ENCODE measurements around the gene CCL25. TPM values are rescaled to one million over a fixed set of nuclear protein-coding genes. Genes with fewer than 3 reads are reported as not detected.
"Not testable (repeated sequence)": the region's sequence is repeated elsewhere in the genome, so short reads cannot be mapped to it uniquely, and the experiment has no call there.

CCL25 gene
- total RNA-seq, 1 donor from 2014 or later, result 1.4 TPM

DNA sequence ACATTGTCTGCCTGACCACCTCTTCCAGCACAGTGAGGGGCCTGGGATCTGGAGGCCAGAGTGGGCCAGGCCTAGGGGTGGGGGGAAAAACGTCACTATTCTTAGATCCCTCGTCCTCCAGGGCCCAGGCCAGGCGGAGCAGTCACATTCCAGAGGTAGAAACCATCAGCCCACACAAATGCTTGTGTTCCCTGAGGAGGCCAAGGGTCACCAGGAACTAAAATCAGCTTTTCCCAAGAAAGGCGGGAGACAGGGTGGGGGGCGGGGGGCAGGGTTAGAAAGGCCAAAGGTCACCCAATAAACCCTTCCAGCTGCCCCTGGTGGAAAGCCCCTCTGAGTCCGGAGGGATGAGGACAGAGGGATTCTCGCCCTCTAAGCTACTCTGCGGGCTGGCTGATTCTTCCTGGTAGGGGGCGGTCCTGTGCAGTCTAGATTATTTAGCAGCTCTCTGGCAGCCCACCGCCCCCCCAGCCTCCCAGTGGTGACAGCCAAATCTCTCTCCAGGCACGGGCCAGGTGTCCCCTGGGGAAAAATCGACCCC lies 23.5 kb upstream of the CCL25 start:
- no peak for DNase-seq (ENCODE audit: extremely low spot score, unreplicated experiment)
- peak; percentile 25 for TF ChIP-seq CTCF (conservative IDR thresholded peaks at IDR 0.05)
- H3K36me3 Mint-ChIP-seq, result no peaks in the 10 kb centered on the region
- H3K4me1 Mint-ChIP-seq (ENCODE audit: unreplicated experiment), result peaks cover 16% of the 10 kb centered on the region
- H3K9me3 Mint-ChIP-seq, result no peaks in the 10 kb centered on the region
- no peaks in the 10 kb centered on the region for H3K27me3 Mint-ChIP-seq
- H3K27ac Mint-ChIP-seq, result peak overlapping the region; percentile 26
- no peak overlapping the region for H3K4me3 Mint-ChIP-seq

DNA sequence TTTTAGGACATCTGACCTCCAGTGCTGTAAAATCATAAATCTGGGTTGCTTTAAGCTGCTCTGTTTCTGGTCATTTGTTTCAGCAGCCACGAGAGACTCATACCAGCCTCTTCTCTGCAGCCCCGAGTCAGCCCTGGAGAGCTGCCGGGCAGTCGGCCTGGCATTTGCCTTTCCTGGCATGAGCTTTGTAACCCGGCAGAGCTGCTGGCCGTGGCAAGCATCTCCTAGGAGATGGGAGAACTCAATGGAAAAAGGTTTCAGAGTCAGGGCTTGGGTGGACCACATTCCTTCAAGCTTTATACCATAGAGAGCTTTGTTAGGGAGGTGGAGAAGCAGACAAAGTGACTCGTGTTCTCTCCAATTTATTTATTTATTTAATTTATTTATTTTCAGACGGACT lies 21.6 kb upstream of the CCL25 start:
- Mint-ChIP-seq H3K27ac (no peak overlapping the region), H3K4me1 (ENCODE audit: unreplicated experiment) (peaks cover 16% of the 10 kb centered on the region), H3K9me3 (no peaks in the 10 kb centered on the region), H3K4me3 (no peak overlapping the region), H3K27me3 (no peaks in the 10 kb centered on the region), H3K36me3 (no peaks in the 10 kb centered on the region)
- TF ChIP-seq CTCF (conservative IDR thresholded peaks at IDR 0.05), result no peak
- no peak for DNase-seq (ENCODE audit: extremely low spot score, unreplicated experiment)

- H3K36me3 Mint-ChIP-seq; H3K9me3 Mint-ChIP-seq; H3K27me3 Mint-ChIP-seq; DNase-seq (ENCODE audit: extremely low spot score, unreplicated experiment): not testable (repeated sequence)
- H3K4me3 Mint-ChIP-seq, result peak overlapping the region; percentile 48
- peak overlapping the region; percentile 65 for H3K27ac Mint-ChIP-seq
- H3K4me1 Mint-ChIP-seq (ENCODE audit: unreplicated experiment), result peaks cover 23% of the 10 kb centered on the region
These were observed 19.0 kb upstream of the CCL25 start for GRCh38 chr19:8033287-8034177.

- Mint-ChIP-seq H3K9me3 (no peaks in the 10 kb centered on the region), H3K4me3 (no peak overlapping the region), H3K27ac (no peak overlapping the region)
These were observed 18.4 kb upstream of the CCL25 start for GRCh38 chr19:8034178-8034525.

GRCh38 chr19:8036434-8037099 lies 16.0 kb upstream of the CCL25 start:
- H3K27me3 Mint-ChIP-seq, result peaks cover 8% of the 10 kb centered on the region
- no peak overlapping the region for H3K27ac Mint-ChIP-seq

More at GRCh38 chr19:8034178-8034525, 18.4 kb upstream of the CCL25 start:
- TF ChIP-seq CTCF (conservative IDR thresholded peaks at IDR 0.05), result no peak
- H3K27me3 Mint-ChIP-seq, result peaks cover 8% of the 10 kb centered on the region
- no peak for DNase-seq (ENCODE audit: extremely low spot score, unreplicated experiment)
- no peaks in the 10 kb centered on the region for H3K36me3 Mint-ChIP-seq
- peaks cover 19% of the 10 kb centered on the region for H3K4me1 Mint-ChIP-seq (ENCODE audit: unreplicated experiment)

More at GRCh38 chr19:8036434-8037099, 16.0 kb upstream of the CCL25 start:
- Mint-ChIP-seq H3K4me3 (no peak overlapping the region), H3K4me1 (ENCODE audit: unreplicated experiment) (peaks cover 15% of the 10 kb centered on the region), H3K36me3 (no peaks in the 10 kb centered on the region), H3K9me3 (no peaks in the 10 kb centered on the region)
- TF ChIP-seq CTCF (conservative IDR thresholded peaks at IDR 0.05), result no peak
- DNase-seq (ENCODE audit: extremely low spot score, unreplicated experiment), result no peak

Measured in type B pancreatic cell (in vitro differentiated cells).